GM18868 (cell line): ENCODE measurements around the gene TTC4.

Experiments
- ATAC-seq: cut with Tn5 transposase; IDR thresholded peaks from one replicate; pipeline ENCODE4 v1.9.1; 2021; ENCODE audit warnings: mild to moderate bottlenecking, moderate library complexity; ENCODE audit not compliant: unreplicated experiment

Gene TTC4

GRCh38 chr1:54703471-54703870, 12.2 kb upstream of the TTC4 start:
- no peak for ATAC-seq

GRCh38 chr1:54705153-54705552, 10.5 kb upstream of the TTC4 start:
- no peak for ATAC-seq

- ATAC-seq, result no peak
Measured at GRCh38 chr1:54706419-54706818, 9.2 kb upstream of the TTC4 start.

- no peak for ATAC-seq
Measured at GRCh38 chr1:54708385-54708784, 7.3 kb upstream of the TTC4 start.

- no peak for ATAC-seq
Measured at GRCh38 chr1:54709547-54710292, 5.9 kb upstream of the TTC4 start.

GRCh38 chr1:54710434-54710833, 5.2 kb upstream of the TTC4 start:
- no peak for ATAC-seq

- no peak for ATAC-seq
Measured at GRCh38 chr1:54710841-54711240, 4.8 kb upstream of the TTC4 start.

- no peak for ATAC-seq
Measured at GRCh38 chr1:54711536-54711935, 4.1 kb upstream of the TTC4 start.

- no peak for ATAC-seq
Measured at GRCh38 chr1:54714881-54715492, 674 bp upstream of the TTC4 start.

GRCh38 chr1:54716299-54717047, 812 bp downstream of the TTC4 start:
- ATAC-seq, result no peak

GRCh38 chr1:54721719-54722118, 6.1 kb downstream of the TTC4 start:
- no peak for ATAC-seq

- no peak for ATAC-seq
Measured at GRCh38 chr1:54723985-54724384, 8.3 kb downstream of the TTC4 start.

GRCh38 chr1:54724771-54725170, 9.1 kb downstream of the TTC4 start:
- no peak for ATAC-seq

GRCh38 chr1:54728027-54728426, 12.4 kb downstream of the TTC4 start:
- ATAC-seq, result no peak

GRCh38 chr1:54736685-54737084, 21.0 kb downstream of the TTC4 start:
- ATAC-seq, result no peak

GRCh38 chr1:54738244-54738643, 22.6 kb downstream of the TTC4 start:
- no peak for ATAC-seq

- no peak for ATAC-seq
Measured at GRCh38 chr1:54741531-54741930, 25.9 kb downstream of the TTC4 start.

- no peak for ATAC-seq
Measured at GRCh38 chr1:54742282-54742681, 26.6 kb downstream of the TTC4 start.

- ATAC-seq, result no peak
Measured at GRCh38 chr1:54743416-54744226, 28.0 kb downstream of the TTC4 start.

GRCh38 chr1:54744696-54745095, 29.0 kb downstream of the TTC4 start:
- no peak for ATAC-seq

- no peak for ATAC-seq
Measured at GRCh38 chr1:54745274-54745673, 29.6 kb downstream of the TTC4 start.
